Spleen (tissue), 11 donors: ENCODE measurements around the gene P2RY6. TPM values are rescaled to one million over a fixed set of nuclear protein-coding genes. Genes with fewer than 3 reads are reported as not detected.

Experiments used
- DNase-seq: peaks from one replicate; pipeline ENCODE4 v3.0.0-alpha.2; 2020
- H3K27ac ChIP-seq, 8 donors: fragments of 200-600 bp; sonication (generic) in 7 of 8; 1 replicate in 4 of 8; 2 replicates in 4 of 8; pipeline versions ENCODE4 v1.5.0 to v1.8.0; 2016 to 2021; ENCODE audit warnings: inconsistent platforms in 4 of 8, mild to moderate bottlenecking in 4 of 8, moderate library complexity in 1 of 8
- H3K27me3 ChIP-seq, 7 donors: fragments of 200-600 bp; sonication (generic) in 6 of 7; replicated peaks in 1 of 7; 1 replicate in 4 of 7; 2 replicates in 3 of 7; pipeline versions ENCODE4 v1.5.0 to v1.8.0; 2016 to 2021; ENCODE audit warnings: inconsistent platforms in 3 of 7, mild to moderate bottlenecking in 1 of 7
- H3K36me3 ChIP-seq, 6 donors: fragments of 200-600 bp; sonication (generic) in 5 of 6; 1 replicate in 4 of 6; 2 replicates in 2 of 6; pipeline versions ENCODE4 v1.5.0 to v1.8.0; 2016 to 2021; ENCODE audit warnings: inconsistent platforms in 2 of 6
- H3K4me1 ChIP-seq, 6 donors: fragments of 200-600 bp; sonication (generic) in 5 of 6; 1 replicate in 3 of 6; 2 replicates in 3 of 6; pipeline versions ENCODE4 v1.5.0 to v1.8.0; 2016 to 2021; ENCODE audit warnings: inconsistent platforms in 3 of 6
- H3K4me3 ChIP-seq, 8 donors: fragments of 200-600 bp; sonication (generic) in 7 of 8; 1 replicate in 4 of 8; 2 replicates in 4 of 8; pipeline versions ENCODE4 v1.5.0 to v1.8.0; 2016 to 2021; ENCODE audit warnings: inconsistent platforms in 4 of 8, mild to moderate bottlenecking in 4 of 8, moderate library complexity in 2 of 8
- H3K9me3 ChIP-seq, 8 donors: fragments of 200-600 bp; sonication (generic) in 7 of 8; 1 replicate in 4 of 8; 2 replicates in 4 of 8; pipeline versions ENCODE4 v1.5.0 to v1.8.0; 2016 to 2021; ENCODE audit warnings: inconsistent platforms in 4 of 8
- POLR2A ChIP-seq, 3 donors: fragments of 450-650 bp; IDR thresholded peaks; one replicate each; pipeline ENCODE4 v1.5.1; 2017; ENCODE audit warnings: antibody characterized with exemption in 3 of 3, mild to moderate bottlenecking in 1 of 3
- POLR2AphosphoS5 ChIP-seq, 3 donors: sonication (generic); formaldehyde crosslinking; IDR thresholded peaks; one replicate each; pipeline ENCODE4 v1.5.1; 2017; ENCODE audit warnings: antibody characterized with exemption in 3 of 3
- WGBS, 5 donors: extraction: QIAGEN DNeasy Blood & Tissue Kit in 3 of 5; methylation state at CpG; one replicate each; pipeline versions ENCODE4 v1.1.5 to v1.1.7; 2013 to 2018; 5-methylcytosine and 5-hydroxymethylcytosine counted together
- intact Hi-C: fragments of 100-400 bp; cut with DNase I; formaldehyde crosslinking; loops from one replicate; pipeline ENCODE4 v1.15.0; 2023; ENCODE audit warnings: low total_unique reads
- polyA plus RNA-seq, 3 donors: library from polyadenylated mRNA; stranded (reverse); fragments of 200-250 nt; gene quantifications; one replicate each; pipeline ENCODE4 v1.2.1, GENCODE V29; 2013
- total RNA-seq, 7 donors: library from RNA; depleted of rRNA in 3 of 7; stranded (reverse); fragments of >200 nt in 3 of 7; fragmentation: NEBNext Ultra II Directional in 4 of 7; extraction: Animal tissue kit (Norgen Biotek cat#: 25700) in 4 of 7; gene quantifications; one replicate each; pipeline versions ENCODE4 v1.1.0 to v1.2.1, GENCODE V29; 2016 to 2021
- TF ChIP-seq, protein P1 (sequence below), 11 experiments: fragments of 200-600 bp in 7 of 11; fragments of 450-650 bp in 4 of 11; sonication (generic) in 4 of 11; IDR thresholded peaks in 8 of 11; conservative IDR thresholded peaks in 3 of 11; 1 replicate in 7 of 11; 2 replicates in 4 of 11; pipeline versions ENCODE4 v1.4.0 to v1.8.0; 2016 to 2021; ENCODE audit warnings: antibody characterized with exemption in 11 of 11, inconsistent platforms in 4 of 11, mild to moderate bottlenecking in 1 of 11
- donor health status: healthy with polysubstance abuse.
- donor health status: DM: no; HTN: no; CAD: no; lungs with moderate emphysema.
- donor health status: DM: no; HTN: no; CAD: no.
- donor health status: Bipolar disorder and iron deficiency.
- donor health status: healthy.
- donor health status: DM: no; HTN: no; CAD: no.
- donor health status: DM: yes; HTN: yes; CAD: no.

Gene P2RY6
- total and polyA plus RNA-seq, 10 donors: 8.2 to 109 (median 56.9) TPM

DNA sequence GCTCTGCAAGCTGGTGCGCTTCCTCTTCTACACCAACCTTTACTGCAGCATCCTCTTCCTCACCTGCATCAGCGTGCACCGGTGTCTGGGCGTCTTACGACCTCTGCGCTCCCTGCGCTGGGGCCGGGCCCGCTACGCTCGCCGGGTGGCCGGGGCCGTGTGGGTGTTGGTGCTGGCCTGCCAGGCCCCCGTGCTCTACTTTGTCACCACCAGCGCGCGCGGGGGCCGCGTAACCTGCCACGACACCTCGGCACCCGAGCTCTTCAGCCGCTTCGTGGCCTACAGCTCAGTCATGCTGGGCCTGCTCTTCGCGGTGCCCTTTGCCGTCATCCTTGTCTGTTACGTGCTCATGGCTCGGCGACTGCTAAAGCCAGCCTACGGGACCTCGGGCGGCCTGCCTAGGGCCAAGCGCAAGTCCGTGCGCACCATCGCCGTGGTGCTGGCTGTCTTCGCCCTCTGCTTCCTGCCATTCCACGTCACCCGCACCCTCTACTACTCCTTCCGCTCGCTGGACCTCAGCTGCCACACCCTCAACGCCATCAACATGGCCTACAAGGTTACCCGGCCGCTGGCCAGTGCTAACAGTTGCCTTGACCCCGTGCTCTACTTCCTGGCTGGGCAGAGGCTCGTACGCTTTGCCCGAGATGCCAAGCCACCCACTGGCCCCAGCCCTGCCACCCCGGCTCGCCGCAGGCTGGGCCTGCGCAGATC is 37.5 kb upstream of the P2RY6 start:
- H3K4me1 ChIP-seq: peaks cover 6 to 51% (median 20%) of the 10 kb centered on the region in 6 donors
- H3K27me3 ChIP-seq: no peaks in the 10 kb centered on the region
- WGBS, 5 donors: 81 to 89% (median 87%) methylated on average over 56 of the region's 56 CpGs
- TF ChIP-seq POLR2A (IDR thresholded peaks at IDR 0.05) (no peak), POLR2AphosphoS5 (IDR thresholded peaks at IDR 0.05) (peak; percentile 73 to 82 (median 78))
- no peaks in the 10 kb centered on the region for H3K9me3 ChIP-seq
- H3K4me3 ChIP-seq: no peak overlapping the region
- intact Hi-C loops: no loop called here
- peak; percentile 84 for DNase-seq
- peak overlapping the region in 4 of 8 donors; percentile 39 to 78 (median 60) for H3K27ac ChIP-seq
- H3K36me3 ChIP-seq: peaks cover 0 to 39% (median 2%) of the 10 kb centered on the region in 6 donors

DNA sequence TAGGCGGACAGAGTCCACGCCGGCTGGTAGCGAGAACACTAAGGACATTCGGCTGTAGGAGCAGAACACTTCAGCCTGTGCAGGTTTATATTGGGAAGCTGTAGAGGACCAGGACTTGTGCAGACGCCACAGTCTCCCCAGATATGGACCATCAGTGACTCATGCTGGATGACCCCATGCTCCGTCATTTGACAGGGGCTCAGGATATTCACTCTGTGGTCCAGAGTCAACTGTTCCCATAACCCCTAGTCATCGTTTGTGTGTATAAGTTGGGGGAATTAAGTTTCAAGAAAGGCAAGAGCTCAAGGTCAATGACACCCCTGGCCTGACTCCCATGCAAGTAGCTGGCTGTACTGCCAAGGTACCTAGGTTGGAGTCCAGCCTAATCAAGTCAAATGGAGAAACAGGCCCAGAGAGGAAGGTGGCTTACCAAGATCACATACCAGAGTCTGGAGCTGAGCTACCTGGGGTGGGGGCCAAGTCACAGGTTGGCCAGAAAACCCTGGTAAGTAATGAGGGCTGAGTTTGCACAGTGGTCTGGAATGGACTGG is 36.8 kb upstream of the P2RY6 start:
- peaks cover 6 to 58% (median 26%) of the 10 kb centered on the region in 6 donors for H3K4me1 ChIP-seq
- H3K4me3 ChIP-seq: no peak overlapping the region
- TF ChIP-seq, protein P1, sequence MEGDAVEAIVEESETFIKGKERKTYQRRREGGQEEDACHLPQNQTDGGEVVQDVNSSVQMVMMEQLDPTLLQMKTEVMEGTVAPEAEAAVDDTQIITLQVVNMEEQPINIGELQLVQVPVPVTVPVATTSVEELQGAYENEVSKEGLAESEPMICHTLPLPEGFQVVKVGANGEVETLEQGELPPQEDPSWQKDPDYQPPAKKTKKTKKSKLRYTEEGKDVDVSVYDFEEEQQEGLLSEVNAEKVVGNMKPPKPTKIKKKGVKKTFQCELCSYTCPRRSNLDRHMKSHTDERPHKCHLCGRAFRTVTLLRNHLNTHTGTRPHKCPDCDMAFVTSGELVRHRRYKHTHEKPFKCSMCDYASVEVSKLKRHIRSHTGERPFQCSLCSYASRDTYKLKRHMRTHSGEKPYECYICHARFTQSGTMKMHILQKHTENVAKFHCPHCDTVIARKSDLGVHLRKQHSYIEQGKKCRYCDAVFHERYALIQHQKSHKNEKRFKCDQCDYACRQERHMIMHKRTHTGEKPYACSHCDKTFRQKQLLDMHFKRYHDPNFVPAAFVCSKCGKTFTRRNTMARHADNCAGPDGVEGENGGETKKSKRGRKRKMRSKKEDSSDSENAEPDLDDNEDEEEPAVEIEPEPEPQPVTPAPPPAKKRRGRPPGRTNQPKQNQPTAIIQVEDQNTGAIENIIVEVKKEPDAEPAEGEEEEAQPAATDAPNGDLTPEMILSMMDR (IDR thresholded peaks at IDR 0.05 in 8 of 11, conservative IDR thresholded peaks at IDR 0.05 in 3 of 11): no peak
- TF ChIP-seq POLR2A (IDR thresholded peaks at IDR 0.05) (no peak), POLR2AphosphoS5 (IDR thresholded peaks at IDR 0.05) (no peak)
- H3K9me3 ChIP-seq: no peaks in the 10 kb centered on the region
- no peaks in the 10 kb centered on the region for H3K27me3 ChIP-seq
- H3K27ac ChIP-seq: peak overlapping the region in 4 of 8 donors; percentile 39 to 78 (median 60)
- WGBS, 5 donors: 71 to 89% (median 80%) methylated on average over 8 of the region's 8 CpGs
- peak; percentile 31 for DNase-seq
- intact Hi-C loops: no loop called here
- peaks cover 0 to 32% (median 2%) of the 10 kb centered on the region in 6 donors for H3K36me3 ChIP-seq

DNA sequence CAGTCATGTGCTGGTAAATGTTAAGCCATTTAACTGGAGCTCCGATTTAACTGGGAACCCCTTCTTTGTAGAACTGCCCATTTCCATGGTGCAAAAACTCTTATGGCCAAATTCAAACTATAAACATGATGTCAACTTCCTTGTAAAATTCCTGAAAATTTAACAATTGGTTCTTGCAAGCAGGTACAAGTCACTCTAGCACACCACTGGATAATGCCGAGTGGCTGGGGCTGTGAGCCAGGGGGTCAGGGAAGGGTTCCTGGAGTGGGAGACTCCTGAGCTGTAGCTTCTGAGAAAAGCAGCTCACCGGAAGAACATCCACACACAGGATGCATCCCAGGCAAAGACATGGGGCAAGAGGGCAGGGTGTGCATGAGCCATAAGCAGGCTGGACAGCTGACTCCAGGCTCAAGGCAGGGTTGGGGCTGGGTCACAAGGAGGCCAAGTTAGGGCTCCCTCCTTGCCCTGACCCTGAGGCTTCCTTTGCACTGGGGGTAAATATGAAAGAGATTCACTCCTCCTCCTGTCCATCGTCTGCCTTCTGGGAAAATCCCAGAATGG is 35.9 kb upstream of the P2RY6 start:
- H3K27me3 ChIP-seq: no peaks in the 10 kb centered on the region
- TF ChIP-seq POLR2AphosphoS5 (IDR thresholded peaks at IDR 0.05): no peak
- TF ChIP-seq, protein P1 (IDR thresholded peaks at IDR 0.05 in 8 of 11, conservative IDR thresholded peaks at IDR 0.05 in 3 of 11): no peak
- TF ChIP-seq POLR2A (IDR thresholded peaks at IDR 0.05): no peak
- H3K36me3 ChIP-seq: peaks cover 0 to 25% (median 2%) of the 10 kb centered on the region in 6 donors
- H3K4me1 ChIP-seq: peaks cover 6 to 68% (median 30%) of the 10 kb centered on the region in 6 donors
- no peak overlapping the region for H3K4me3 ChIP-seq
- no peaks in the 10 kb centered on the region for H3K9me3 ChIP-seq
- peak overlapping the region in 5 of 8 donors; percentile 13 to 78 (median 54) for H3K27ac ChIP-seq
- intact Hi-C loops: no loop called here
- 79 to 96% (median 83%) methylated on average over 4 of the region's 4 CpGs for WGBS, 5 donors
- DNase-seq: peak; percentile 9

DNA sequence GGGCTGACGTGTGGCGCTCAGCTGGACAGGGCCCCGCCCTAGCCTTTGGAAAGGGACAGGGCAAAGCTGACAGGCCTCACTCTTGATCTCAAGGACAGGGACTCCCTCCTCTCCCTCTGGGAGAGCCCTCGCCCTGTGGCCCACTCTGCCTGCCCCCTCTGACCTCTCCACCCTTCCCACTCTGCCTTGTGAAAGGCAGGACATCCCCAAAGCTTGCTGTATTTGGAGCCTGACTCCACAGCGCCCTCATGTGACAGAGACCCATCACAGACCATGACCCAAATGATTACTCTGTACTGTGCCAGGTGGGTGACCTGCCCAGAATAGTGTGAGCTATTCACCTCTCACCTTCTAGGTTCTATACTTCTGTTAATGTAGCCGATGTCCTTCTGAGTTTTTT is 35.3 kb upstream of the P2RY6 start:
- Histone ChIP-seq H3K27me3 (no peaks in the 10 kb centered on the region), H3K9me3 (no peaks in the 10 kb centered on the region), H3K4me3 (no peak overlapping the region), H3K4me1 (peaks cover 6 to 74% (median 33%) of the 10 kb centered on the region in 6 donors), H3K27ac (peak overlapping the region in 6 of 8 donors; percentile 13 to 78 (median 50)), H3K36me3 (peaks cover 0 to 25% (median 2%) of the 10 kb centered on the region in 6 donors)
- 41 to 57% (median 54%) methylated on average over 5 to 6 of the region's 6 CpGs for WGBS, 5 donors
- DNase-seq: peak; percentile 78
- TF ChIP-seq POLR2A (IDR thresholded peaks at IDR 0.05) (no peak), POLR2AphosphoS5 (IDR thresholded peaks at IDR 0.05) (peak in 1 of 3 donors; percentile 19)
- TF ChIP-seq, protein P1 (IDR thresholded peaks at IDR 0.05 in 8 of 11, conservative IDR thresholded peaks at IDR 0.05 in 3 of 11): peak in 10 of 11 experiments; percentile 16 to 71 (median 56)
- intact Hi-C loops: no loop called here
